ENCODE results near the gene RINT1. TPM values are rescaled to one million over a fixed set of nuclear protein-coding genes. Genes with fewer than 3 reads are reported as not detected.
"Not testable (repeated sequence)": the region's sequence is repeated elsewhere in the genome, so short reads cannot be mapped to it uniquely, and the experiment has no call there.

The RINT1 gene
- polyA plus RNA-seq, 1 of the 3 experiments (the other 2 are of a cell fraction): 13.1 TPM

- no peak for TF ChIP-seq IRF3 (IDR thresholded peaks at IDR 0.05; ENCODE audit: low read depth, low read length)
- no peak for TF ChIP-seq GABPA (IDR thresholded peaks at IDR 0.05; ENCODE audit: low read depth)
- no peak for TF ChIP-seq REST (IDR thresholded peaks at IDR 0.05; ENCODE audit: low read depth, low read length)
Measured at GRCh38 chr7:105524840-105525239, 7.2 kb upstream of the RINT1 start (continued).

GRCh38 chr7:105527737-105528136 lies 4.3 kb upstream of the RINT1 start:
- H2AFZ ChIP-seq (ENCODE audit: low read depth); H3K4me3 ChIP-seq (ENCODE audit: low read depth in 2 of 2, low read length in 1 of 2); DNase-seq; H3K9ac ChIP-seq; H3K36me3 ChIP-seq (replicated peaks in 1 of 2; ENCODE audit: control insufficient read depth in 1 of 2, insufficient read depth in 2 of 2, low read length in 1 of 2); H3K9me2 ChIP-seq; H3K79me2 ChIP-seq (ENCODE audit: insufficient read depth); H3F3A ChIP-seq (replicated peaks; ENCODE audit: insufficient read depth); H3K4me2 ChIP-seq; H3K27ac ChIP-seq (ENCODE audit: low read depth in 2 of 2, low read length in 1 of 2); H3K27me3 ChIP-seq (ENCODE audit: insufficient read depth); H3K4me1 ChIP-seq (ENCODE audit: control insufficient read depth in 1 of 2, insufficient read depth in 2 of 2, low read depth in 1 of 2, low read length in 1 of 2); POLR2A ChIA-PET; H4K20me1 ChIP-seq (ENCODE audit: insufficient read depth); H3K9me3 ChIP-seq; CTCF ChIA-PET: not testable (repeated sequence)
- 95% methylated on average over 5 of the region's 5 CpGs for WGBS (ENCODE audit: low lambda C conversion rate)

GRCh38 chr7:105530126-105530525 lies 1.9 kb upstream of the RINT1 start:
- Histone ChIP-seq H4K20me1 (ENCODE audit: insufficient read depth) (no peaks in the 10 kb centered on the region), H3K79me2 (ENCODE audit: insufficient read depth) (peaks cover 30% of the 10 kb centered on the region), H3K27ac (ENCODE audit: low read depth in 2 of 2, low read length in 1 of 2) (no peak overlapping the region), H3K4me1 (ENCODE audit: control insufficient read depth in 1 of 2, insufficient read depth in 2 of 2, low read depth in 1 of 2, low read length in 1 of 2) (peaks cover 4 to 7% of the 10 kb centered on the region in 2 experiments; a peak in 2 of 4 replicates), H3K4me3 (ENCODE audit: low read depth in 2 of 2, low read length in 1 of 2) (no peak overlapping the region), H2AFZ (ENCODE audit: low read depth) (no peak overlapping the region), H3K4me2 (no peak overlapping the region), H3K9me2 (no peaks in the 10 kb centered on the region), H3F3A (replicated peaks; ENCODE audit: insufficient read depth) (no peaks in the 10 kb centered on the region), H3K36me3 (replicated peaks in 1 of 2; ENCODE audit: control insufficient read depth in 1 of 2, insufficient read depth in 2 of 2, low read length in 1 of 2) (peaks cover 4 to 7% of the 10 kb centered on the region in 2 experiments), H3K9ac (no peak overlapping the region), H3K9me3 (no peaks in the 10 kb centered on the region), H3K27me3 (ENCODE audit: insufficient read depth) (no peaks in the 10 kb centered on the region)
- POLR2A ChIA-PET: no interaction called here
- no peak for DNase-seq
- WGBS (ENCODE audit: low lambda C conversion rate): 93% methylated on average over 7 of the region's 10 CpGs
- no peak for TF ChIP-seq FOXM1 (IDR thresholded peaks at IDR 0.05; ENCODE audit: low read depth)
- TF ChIP-seq ZBTB33 (IDR thresholded peaks at IDR 0.05; ENCODE audit: borderline replicate concordance, low read depth): no peak
- no peak for TF ChIP-seq NRF1 (IDR thresholded peaks at IDR 0.05; ENCODE audit: low read depth, low read length)
- no peak for TF ChIP-seq RCOR1 (IDR thresholded peaks at IDR 0.05; ENCODE audit: low read length)
- TF ChIP-seq POLR2AphosphoS5 (IDR thresholded peaks at IDR 0.05; ENCODE audit: low read depth, low read length): no peak
- CTCF ChIA-PET: interaction anchor here (1.0 to 1.7 kb wide), 2 partner anchors 9 to 60 kb away, joined by 3 to 5 read pairs; no protein-coding TSS in a partner anchor
